ENCODE results near the gene SKOR2.
"Not testable (repeated sequence)": the region's sequence is repeated elsewhere in the genome, so short reads cannot be mapped to it uniquely, and the experiment has no call there.

Gene SKOR2

GRCh38 chr18:47163241-47163640 is 88.2 kb downstream of the SKOR2 start:
- H3K4me2 ChIP-seq (ENCODE audit: low read depth, low read length, poor library complexity, severe bottlenecking) = no peak overlapping the region
- peaks cover 27% of the 10 kb centered on the region for H3K4me1 ChIP-seq (ENCODE audit: insufficient read depth, low read length, poor library complexity, severe bottlenecking)
- no peaks in the 10 kb centered on the region for H3K9me3 ChIP-seq (ENCODE audit: insufficient read depth, low read depth, low read length)
- peaks cover 33% of the 10 kb centered on the region for H4K20me1 ChIP-seq (ENCODE audit: insufficient read depth, low read length, poor library complexity, severe bottlenecking)
- no peak for TF ChIP-seq CTCF (conservative IDR thresholded peaks at IDR 0.05; ENCODE audit: low read length)
- no peak for TF ChIP-seq EZH2phosphoT487 (IDR thresholded peaks at IDR 0.05; ENCODE audit: borderline replicate concordance)
- H3K9me2 ChIP-seq (replicated peaks; ENCODE audit: low read depth, low read length) = no peaks in the 10 kb centered on the region
- no peaks in the 10 kb centered on the region for H3K27me3 ChIP-seq (ENCODE audit: insufficient read depth, low read length, poor library complexity, severe bottlenecking)
- no peak overlapping the region for H2AFZ ChIP-seq (ENCODE audit: low read length)
- H3K79me2 ChIP-seq (ENCODE audit: insufficient read depth, low read length) = peaks cover 92% of the 10 kb centered on the region
- H3K4me3 ChIP-seq (ENCODE audit: low read length, poor library complexity, severe bottlenecking) = no peak overlapping the region
- no peaks in the 10 kb centered on the region for H3F3A ChIP-seq (ENCODE audit: low read depth)
- no peak overlapping the region for H3K9ac ChIP-seq (ENCODE audit: low read depth, low read length, poor library complexity, severe bottlenecking)
- H3K36me3 ChIP-seq (ENCODE audit: insufficient read depth, low read length) = no peaks in the 10 kb centered on the region; the same call in 1 of the 2 replicates

- no peak overlapping the region for H3K4me3 ChIP-seq (ENCODE audit: low read length, poor library complexity, severe bottlenecking)
- no peaks in the 10 kb centered on the region for H3K9me3 ChIP-seq (ENCODE audit: insufficient read depth, low read depth, low read length)
- H2AFZ ChIP-seq (ENCODE audit: low read length) = no peak overlapping the region
- H3K36me3 ChIP-seq (ENCODE audit: insufficient read depth, low read length) = peaks cover 11% of the 10 kb centered on the region; the same call in 1 of the 2 replicates
- no peaks in the 10 kb centered on the region for H3F3A ChIP-seq (ENCODE audit: low read depth)
- no peak overlapping the region for H3K4me2 ChIP-seq (ENCODE audit: low read depth, low read length, poor library complexity, severe bottlenecking)
- no peak for TF ChIP-seq CTCF (conservative IDR thresholded peaks at IDR 0.05; ENCODE audit: low read length)
- TF ChIP-seq EZH2phosphoT487 (IDR thresholded peaks at IDR 0.05; ENCODE audit: borderline replicate concordance) = no peak
- H4K20me1 ChIP-seq (ENCODE audit: insufficient read depth, low read length, poor library complexity, severe bottlenecking) = peaks cover 17% of the 10 kb centered on the region
- H3K9me2 ChIP-seq (replicated peaks; ENCODE audit: low read depth, low read length) = no peaks in the 10 kb centered on the region
- no peak overlapping the region for H3K9ac ChIP-seq (ENCODE audit: low read depth, low read length, poor library complexity, severe bottlenecking)
- no peaks in the 10 kb centered on the region for H3K27me3 ChIP-seq (ENCODE audit: insufficient read depth, low read length, poor library complexity, severe bottlenecking)
- peaks cover 6% of the 10 kb centered on the region for H3K4me1 ChIP-seq (ENCODE audit: insufficient read depth, low read length, poor library complexity, severe bottlenecking)
- H3K79me2 ChIP-seq (ENCODE audit: insufficient read depth, low read length) = peaks cover 77% of the 10 kb centered on the region
These were observed 91.2 kb downstream of the SKOR2 start for GRCh38 chr18:47160256-47160655.

- not testable (repeated sequence) for H3F3A ChIP-seq (ENCODE audit: low read depth); H3K27me3 ChIP-seq (ENCODE audit: insufficient read depth, low read length, poor library complexity, severe bottlenecking); H3K9me3 ChIP-seq (ENCODE audit: insufficient read depth, low read depth, low read length); H3K4me2 ChIP-seq (ENCODE audit: low read depth, low read length, poor library complexity, severe bottlenecking); H3K4me3 ChIP-seq (ENCODE audit: low read length, poor library complexity, severe bottlenecking); H3K9me2 ChIP-seq (replicated peaks; ENCODE audit: low read depth, low read length); H3K9ac ChIP-seq (ENCODE audit: low read depth, low read length, poor library complexity, severe bottlenecking); H2AFZ ChIP-seq (ENCODE audit: low read length); H3K4me1 ChIP-seq (ENCODE audit: insufficient read depth, low read length, poor library complexity, severe bottlenecking)
- Histone ChIP-seq H3K36me3 (ENCODE audit: insufficient read depth, low read length) (peaks cover 29% of the 10 kb centered on the region; the same call in 1 of the 2 replicates), H4K20me1 (ENCODE audit: insufficient read depth, low read length, poor library complexity, severe bottlenecking) (peaks cover 12% of the 10 kb centered on the region), H3K79me2 (ENCODE audit: insufficient read depth, low read length) (peaks cover 59% of the 10 kb centered on the region)
These were observed 93.1 kb downstream of the SKOR2 start for GRCh38 chr18:47158404-47158803.

All from Loucy (cell line).